NT2/D1 (cell line): ENCODE results near the gene HHLA2.
"Not testable (repeated sequence)": the region's sequence is repeated elsewhere in the genome, so short reads cannot be mapped to it uniquely, and the experiment has no call there.

Experiments used
- DNase-seq: peaks from one replicate; pipeline ENCODE4 v3.0.0-alpha.2; 2011; ENCODE audit warnings: low read depth, low spot score
- H3K27me3 ChIP-seq: 2 replicates; pipeline ENCODE4 v1.6.0; 2011; ENCODE audit warnings: mild to moderate bottlenecking; ENCODE audit not compliant: insufficient read length, insufficient read depth
- H3K36me3 ChIP-seq: 2 replicates; pipeline ENCODE4 v1.6.1; 2011; ENCODE audit warnings: mild to moderate bottlenecking, low read length, mixed read lengths; ENCODE audit not compliant: insufficient read depth, insufficient read length
- H3K4me1 ChIP-seq: 2 replicates; pipeline ENCODE4 v1.5.1; 2011; ENCODE audit not compliant: insufficient read depth, insufficient read length
- H3K4me3 ChIP-seq: 2 replicates; pipeline ENCODE4 v1.5.1; 2011; ENCODE audit warnings: low read depth; ENCODE audit not compliant: insufficient read length
- H3K9ac ChIP-seq: 2 replicates; pipeline ENCODE4 v1.6.0; 2011; ENCODE audit warnings: low read depth; ENCODE audit not compliant: insufficient read length
- H3K9me3 ChIP-seq: 2 replicates; pipeline ENCODE4 v1.5.1; 2011; ENCODE audit warnings: mild to moderate bottlenecking, low read length; ENCODE audit not compliant: insufficient read depth
- SUZ12 ChIP-seq: IDR thresholded peaks from 2 replicates; pipeline ENCODE4 v1.6.1; 2011; ENCODE audit not compliant: insufficient read length, insufficient read depth; ENCODE audit errors: extremely low read depth
- YY1 ChIP-seq: IDR thresholded peaks from 2 replicates; pipeline ENCODE4 v1.6.1; 2011; ENCODE audit not compliant: insufficient read length, insufficient read depth
- ZNF274 ChIP-seq: IDR thresholded peaks from 2 replicates; pipeline ENCODE4 v1.6.1; 2011; ENCODE audit warnings: mild to moderate bottlenecking, low read depth, low read length

The HHLA2 gene, protein sequence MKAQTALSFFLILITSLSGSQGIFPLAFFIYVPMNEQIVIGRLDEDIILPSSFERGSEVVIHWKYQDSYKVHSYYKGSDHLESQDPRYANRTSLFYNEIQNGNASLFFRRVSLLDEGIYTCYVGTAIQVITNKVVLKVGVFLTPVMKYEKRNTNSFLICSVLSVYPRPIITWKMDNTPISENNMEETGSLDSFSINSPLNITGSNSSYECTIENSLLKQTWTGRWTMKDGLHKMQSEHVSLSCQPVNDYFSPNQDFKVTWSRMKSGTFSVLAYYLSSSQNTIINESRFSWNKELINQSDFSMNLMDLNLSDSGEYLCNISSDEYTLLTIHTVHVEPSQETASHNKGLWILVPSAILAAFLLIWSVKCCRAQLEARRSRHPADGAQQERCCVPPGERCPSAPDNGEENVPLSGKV

DNA sequence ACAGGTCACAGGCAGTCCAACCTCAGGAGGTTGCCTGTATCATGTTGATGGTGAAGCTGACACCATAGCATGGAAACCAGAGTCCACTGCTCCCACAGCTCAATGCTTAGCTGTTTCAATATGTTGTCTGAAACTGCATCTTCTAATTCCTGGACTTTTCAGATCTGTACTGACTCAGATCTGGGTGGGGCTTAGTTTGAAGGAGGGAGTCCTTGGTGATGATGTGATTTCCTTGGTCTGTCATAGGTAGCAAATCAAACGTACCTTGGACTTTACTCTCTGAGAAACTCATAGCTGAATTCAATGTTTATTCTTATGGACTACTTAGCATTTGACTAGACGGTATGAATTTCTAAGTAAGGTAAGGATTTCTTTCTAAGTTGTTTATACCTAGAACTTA is at the start of gene HHLA2:
Gene HHLA2, plus strand, starts transcription at position 310 of the 400 bp plus-strand sequence. CDS start 55,266 bp downstream, outside the sequence.
- Histone ChIP-seq H3K9ac (no peak within 1 kb of the TSS), H3K4me3 (no peak within 1 kb of the TSS), H3K36me3 (no peaks in the 10 kb centered on the region), H3K27me3 (no peaks in the 10 kb centered on the region), H3K4me1 (no peaks in the 10 kb centered on the region), H3K9me3 (no peaks in the 10 kb centered on the region)
- TF ChIP-seq SUZ12 (no peak), YY1 (no peak), ZNF274 (no peak)
- DNase-seq, result no peak

DNA sequence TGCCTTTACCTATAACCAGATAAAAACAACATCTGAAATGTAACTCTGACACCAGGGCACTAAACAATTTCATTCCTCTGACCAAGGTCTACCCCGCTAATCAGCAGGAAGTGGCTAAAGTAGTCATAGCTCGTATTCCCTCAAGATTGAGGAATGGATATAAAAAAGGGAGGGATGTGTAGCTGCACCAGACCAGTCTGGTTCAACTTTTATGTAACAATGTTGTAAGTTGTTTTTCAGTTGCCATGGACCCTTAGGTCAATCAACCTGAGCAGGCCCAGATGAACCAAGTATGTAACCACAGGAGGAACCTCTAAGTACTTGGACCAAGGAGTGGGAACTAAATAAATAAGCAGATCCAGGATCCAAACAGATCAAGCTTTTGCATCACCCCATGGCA is 45.7 kb upstream of the HHLA2 start:
- no peaks in the 10 kb centered on the region for H3K36me3 ChIP-seq
- H3K4me3 ChIP-seq, result no peak overlapping the region
- no peak overlapping the region for H3K9ac ChIP-seq
- DNase-seq, result no peak
- H3K27me3 ChIP-seq, result no peaks in the 10 kb centered on the region
- TF ChIP-seq YY1, result no peak
- no peaks in the 10 kb centered on the region for H3K4me1 ChIP-seq
- peaks cover 9% of the 10 kb centered on the region for H3K9me3 ChIP-seq

GRCh38 chr3:108251265-108251664 is 45.1 kb upstream of the HHLA2 start:
- no peak overlapping the region for H3K4me3 ChIP-seq

GRCh38 chr3:108251844-108252243 is 44.5 kb upstream of the HHLA2 start:
- Histone ChIP-seq H3K27me3 (no peaks in the 10 kb centered on the region), H3K4me1 (no peaks in the 10 kb centered on the region), H3K9me3 (0 out of 2 replicates have a peak, but pooled peaks cover 2% of the 10 kb centered on the region), H3K4me3 (no peak overlapping the region), H3K36me3 (no peaks in the 10 kb centered on the region), H3K9ac (no peak overlapping the region)
- DNase-seq, result no peak
- TF ChIP-seq ZNF274 (no peak), YY1 (no peak), SUZ12 (no peak)

More at GRCh38 chr3:108251265-108251664, 45.1 kb upstream of the HHLA2 start:
- H3K27me3 ChIP-seq, result no peaks in the 10 kb centered on the region
- peaks cover 3% of the 10 kb centered on the region; the same call in 1 of the 2 replicates for H3K9me3 ChIP-seq
- no peaks in the 10 kb centered on the region for H3K36me3 ChIP-seq
- H3K4me1 ChIP-seq, result no peaks in the 10 kb centered on the region
- no peak overlapping the region for H3K9ac ChIP-seq
- no peak for TF ChIP-seq ZNF274
- TF ChIP-seq SUZ12, result no peak
- TF ChIP-seq YY1, result no peak
- DNase-seq, result no peak

DNA sequence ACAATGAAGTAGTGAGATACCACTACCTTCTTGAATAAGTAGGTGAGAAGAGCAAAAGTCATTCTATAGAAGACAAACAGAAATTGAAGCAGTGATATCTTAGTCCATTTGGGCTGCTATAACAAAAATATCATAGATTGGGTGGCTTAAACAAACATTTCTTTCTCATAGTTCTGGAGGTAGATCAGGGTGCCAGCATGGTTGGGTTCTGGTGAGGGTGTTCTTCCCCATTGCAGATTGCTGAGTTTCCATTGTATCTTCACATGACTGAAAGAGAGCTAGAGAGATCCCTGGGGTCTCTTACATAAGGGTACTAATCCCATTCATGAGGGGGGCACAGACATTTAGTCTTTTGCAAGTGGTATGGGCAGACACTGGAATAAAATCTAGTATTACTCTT is 41.2 kb upstream of the HHLA2 start:
- TF ChIP-seq YY1, result no peak
- TF ChIP-seq ZNF274, result no peak
- TF ChIP-seq SUZ12, result no peak
- no peaks in the 10 kb centered on the region for H3K27me3 ChIP-seq
- DNase-seq, result no peak
- no peaks in the 10 kb centered on the region for H3K4me1 ChIP-seq
- H3K9ac ChIP-seq, result no peak overlapping the region
- no peak overlapping the region for H3K4me3 ChIP-seq
- H3K9me3 ChIP-seq, result peaks cover 10% of the 10 kb centered on the region; the same call in 1 of the 2 replicates
- H3K36me3 ChIP-seq, result no peaks in the 10 kb centered on the region

GRCh38 chr3:108264534-108265298 is 31.6 kb upstream of the HHLA2 start:
- H3K4me1 ChIP-seq, H3K27me3 ChIP-seq: not testable (repeated sequence)

GRCh38 chr3:108268235-108268634 is 28.1 kb upstream of the HHLA2 start:
- not testable (repeated sequence) for H3K9ac ChIP-seq, H3K36me3 ChIP-seq, H3K27me3 ChIP-seq, DNase-seq, H3K9me3 ChIP-seq, H3K4me3 ChIP-seq, H3K4me1 ChIP-seq

More at GRCh38 chr3:108264534-108265298, 31.6 kb upstream of the HHLA2 start:
- not testable (repeated sequence) for DNase-seq, H3K9me3 ChIP-seq, H3K9ac ChIP-seq, H3K36me3 ChIP-seq, H3K4me3 ChIP-seq
